NCI-H82 treated with DMSO at 0.1 percent for 48 hours (cell line): ENCODE data around the gene TIPARP.
"Not testable (repeated sequence)": the region's sequence is repeated elsewhere in the genome, so short reads cannot be mapped to it uniquely, and the experiment has no call there.

Experiments
- DNase-seq: peaks from one replicate; lab custom pipeline; 2025; ENCODE audit not compliant: unreplicated experiment; lab: John Stamatoyannopoulos, UW

The TIPARP gene

DNA sequence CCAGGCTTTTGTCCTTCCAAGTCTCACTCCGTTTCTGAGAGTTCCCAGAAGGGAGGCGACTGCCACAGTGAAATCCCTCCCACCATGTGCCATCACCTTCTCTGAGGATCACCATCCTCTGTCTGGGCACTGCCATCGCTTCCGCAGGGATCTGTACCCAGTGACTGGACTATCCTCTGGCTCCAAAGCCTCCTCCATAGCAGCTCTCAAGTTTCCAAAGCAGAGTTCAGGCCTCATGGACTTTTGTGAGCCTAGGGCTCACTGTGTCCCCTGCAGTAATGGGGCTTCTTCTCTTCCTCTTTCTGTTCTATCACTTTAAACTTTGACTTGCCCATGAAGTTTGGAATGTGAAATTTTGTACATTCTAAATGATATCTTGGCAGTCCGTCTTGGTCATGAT lies 63.9 kb downstream of the TIPARP start:
- DNase-seq = no peak

GRCh38 chr3:156739976-156740375 lies 65.6 kb downstream of the TIPARP start:
- DNase-seq = no peak

- DNase-seq = not testable (repeated sequence)
Measured at GRCh38 chr3:156740581-156740980, 66.2 kb downstream of the TIPARP start.

DNA sequence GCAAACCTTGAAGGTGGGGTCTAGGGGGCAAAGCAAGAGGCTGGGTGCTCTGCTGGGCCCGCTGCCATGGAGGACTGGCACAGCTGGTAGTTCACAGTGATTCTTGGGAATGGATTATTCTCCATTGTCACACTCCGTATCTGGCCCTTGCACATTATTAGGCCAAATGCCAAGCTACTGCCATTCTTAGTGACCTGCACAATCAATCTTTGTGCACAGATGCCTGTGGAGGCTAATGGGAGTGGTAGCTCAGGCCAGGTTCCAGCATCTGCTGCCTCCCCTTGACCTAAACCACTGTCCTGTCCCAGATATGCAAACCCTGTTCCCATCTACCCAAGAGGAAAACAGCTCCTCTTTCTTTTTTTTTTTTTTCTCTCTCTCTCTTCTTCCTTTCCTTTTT lies 67.5 kb downstream of the TIPARP start:
- no peak for DNase-seq

GRCh38 chr3:156742401-156742800 lies 68.0 kb downstream of the TIPARP start:
- no peak for DNase-seq

DNA sequence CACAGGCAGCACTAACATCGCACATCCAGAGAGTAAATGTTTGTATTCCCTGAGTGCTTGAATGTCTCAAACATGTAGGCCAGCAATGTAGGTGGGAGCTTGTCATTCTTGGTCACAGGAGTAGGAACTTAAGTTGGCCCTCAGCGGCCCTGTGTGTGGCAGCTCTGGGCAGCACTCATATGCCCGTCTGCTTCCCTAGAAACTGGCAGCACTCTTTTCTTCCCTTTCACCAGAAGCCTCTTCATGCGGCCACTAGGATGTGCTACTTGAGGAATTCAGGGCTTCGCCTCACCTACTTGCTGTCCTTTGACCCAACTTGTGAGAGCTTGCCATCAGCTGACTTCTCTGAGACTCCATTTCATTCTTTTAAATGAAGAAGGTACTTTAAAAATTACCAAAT lies 69.5 kb downstream of the TIPARP start:
- DNase-seq = no peak

DNA sequence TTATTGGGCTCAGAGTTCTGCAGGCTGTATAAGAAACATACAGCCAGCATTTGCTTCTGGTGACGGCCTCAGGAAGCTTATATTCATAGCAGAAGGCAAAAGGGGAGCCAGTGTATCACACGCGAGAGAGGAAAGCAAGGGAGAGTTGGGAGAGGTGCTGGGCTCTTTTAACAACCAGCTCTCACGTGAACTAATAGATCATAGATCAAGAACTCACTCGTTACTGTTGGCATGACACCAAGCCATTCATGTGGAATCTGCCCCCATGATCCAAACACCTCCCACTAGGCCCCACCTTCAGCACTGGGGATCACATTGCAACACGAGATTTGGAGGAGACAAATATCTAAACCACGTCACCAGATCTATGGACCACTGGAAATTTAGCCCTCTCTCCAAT lies 70.2 kb downstream of the TIPARP start:
- no peak for DNase-seq

GRCh38 chr3:156745766-156746165 lies 71.4 kb downstream of the TIPARP start:
- no peak for DNase-seq

GRCh38 chr3:156747046-156747445 lies 72.7 kb downstream of the TIPARP start:
- DNase-seq = no peak

DNA sequence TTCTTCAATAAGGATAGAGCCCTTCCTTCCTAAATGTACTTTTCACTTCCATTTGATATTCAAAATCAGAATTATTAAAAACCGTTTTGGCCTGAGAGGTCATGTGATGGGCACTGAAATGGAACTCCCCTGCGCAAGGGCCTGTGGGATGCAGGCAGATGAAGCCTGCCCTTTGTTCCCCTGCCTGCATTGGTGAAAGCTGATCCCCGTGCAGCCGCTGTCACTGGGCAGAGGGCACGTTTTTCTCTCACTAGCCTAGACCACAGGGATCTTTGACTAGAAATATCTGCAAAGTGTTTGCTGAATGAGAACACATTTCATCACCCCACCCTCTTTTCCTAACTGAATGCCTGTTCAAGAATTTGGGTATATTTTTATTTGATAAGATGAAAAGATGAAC lies 74.9 kb downstream of the TIPARP start:
- DNase-seq = no peak

DNA sequence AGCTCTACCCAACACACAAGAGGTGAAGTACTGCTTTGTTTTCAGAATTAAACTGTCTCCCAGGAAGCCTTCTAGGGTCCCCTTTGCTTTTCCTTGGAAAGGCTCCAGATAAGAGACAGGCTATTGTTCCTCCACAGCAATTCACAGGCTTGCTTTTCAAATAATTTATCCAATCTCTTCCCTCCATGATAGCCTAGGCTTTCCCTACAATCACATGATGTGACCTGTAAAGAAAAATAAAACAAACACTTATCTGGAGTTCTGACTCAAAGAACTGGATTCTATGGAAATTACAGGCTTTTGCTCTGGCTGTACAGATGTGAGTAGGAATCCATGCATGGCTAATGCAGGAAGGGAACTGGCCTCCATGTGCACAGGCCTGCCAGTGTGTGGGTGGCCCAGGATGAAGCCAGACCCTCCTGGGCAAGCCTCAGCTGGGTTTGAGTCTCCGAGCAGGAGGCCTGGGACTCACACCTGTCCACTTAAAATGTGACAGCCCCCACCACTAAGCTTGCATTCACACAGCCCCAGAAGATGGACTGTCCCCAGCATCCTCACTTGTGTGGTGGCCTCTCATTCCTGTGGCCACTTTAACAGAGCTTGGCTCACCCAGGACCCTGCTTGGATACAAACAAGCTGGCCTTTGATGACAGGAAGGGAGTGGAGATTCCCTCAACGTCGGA lies 75.9 kb downstream of the TIPARP start:
- no peak for DNase-seq

DNA sequence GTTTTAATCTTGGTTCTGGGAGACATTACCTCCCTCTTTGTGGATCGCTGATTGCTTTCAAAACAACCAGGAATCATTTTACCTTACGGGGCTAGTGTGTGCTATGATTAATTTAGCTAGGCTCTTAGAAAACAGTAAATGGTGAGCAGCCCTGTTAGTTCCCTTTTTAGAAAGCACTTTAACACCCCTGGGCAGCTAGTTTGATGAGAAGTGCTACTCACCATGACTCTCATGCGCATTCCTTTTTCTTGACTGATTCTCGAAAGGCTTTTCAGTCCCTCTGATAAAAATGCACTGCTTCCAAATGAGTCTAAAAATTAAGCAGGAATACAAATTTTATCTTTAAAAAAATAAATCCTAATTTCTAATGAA lies 76.5 kb downstream of the TIPARP start:
- no peak for DNase-seq

GRCh38 chr3:156751461-156752025 lies 77.2 kb downstream of the TIPARP start:
- no peak for DNase-seq
